ENCODE data around the gene TOR1B. TPM values are rescaled to one million over a fixed set of nuclear protein-coding genes. Genes with fewer than 3 reads are reported as not detected.

Gene TOR1B
- total RNA-seq, 1 experiment from 2014 or later, result 19.0 TPM

DNA sequence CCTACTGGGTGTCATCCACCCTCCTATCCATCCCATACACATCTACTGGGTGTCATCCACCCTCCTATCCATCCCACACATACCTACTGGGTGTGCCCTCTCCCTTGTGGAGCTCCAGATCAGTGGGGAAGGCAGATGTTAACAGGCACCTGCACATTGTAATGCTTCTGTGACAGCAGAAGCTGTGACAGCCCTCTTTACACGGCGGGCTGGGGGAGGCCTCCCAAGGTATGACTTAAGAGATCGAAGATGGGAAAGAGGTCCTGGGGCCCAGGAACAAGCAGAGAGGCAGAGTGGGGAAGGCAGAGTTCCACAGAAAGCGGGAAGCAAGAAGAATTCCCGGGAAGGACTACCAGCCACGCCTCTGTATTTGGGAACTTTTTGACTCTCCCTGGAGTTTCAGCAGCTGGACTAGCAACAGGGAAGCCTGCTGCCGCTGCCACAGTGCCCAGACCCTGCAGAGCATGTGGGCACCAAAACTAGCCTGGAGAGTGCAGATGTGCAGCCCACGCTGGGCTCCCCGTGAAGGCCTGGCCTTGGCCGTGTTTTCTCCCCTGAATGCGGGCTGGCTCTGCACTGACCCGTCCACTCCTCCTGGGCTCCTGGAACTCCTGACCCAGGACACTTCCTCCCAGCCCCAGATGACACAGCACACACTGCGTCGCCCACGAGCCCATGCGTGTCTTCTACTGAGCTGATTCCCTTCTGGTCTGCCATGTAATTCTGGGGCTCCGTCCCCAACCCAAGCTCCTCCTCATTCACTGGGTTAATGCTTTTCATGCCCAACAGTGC, 11.6 kb downstream of the TOR1B start:
- TF ChIP-seq CTCF (IDR thresholded peaks at IDR 0.05 in 2 of 3, conservative IDR thresholded peaks at IDR 0.05 in 1 of 3; ENCODE audit: borderline replicate concordance in 1 of 3, insufficient read depth in 1 of 3, low read depth in 2 of 3, low read length in 2 of 3) (no peak), YY1 (IDR thresholded peaks at IDR 0.05; ENCODE audit: extremely low read depth, insufficient replicate concordance, low read depth, low read length) (no peak), TCF7L2 (IDR thresholded peaks at IDR 0.05; ENCODE audit: borderline replicate concordance, extremely low read depth, insufficient read depth, insufficient read length) (no peak), SRF (IDR thresholded peaks at IDR 0.05; ENCODE audit: low read depth) (no peak), ZFX (IDR thresholded peaks at IDR 0.05) (no peak), SIN3A (IDR thresholded peaks at IDR 0.05; ENCODE audit: low read depth) (no peak), EGR1 (IDR thresholded peaks at IDR 0.05; ENCODE audit: low read depth) (no peak), ZNF274 (IDR thresholded peaks at IDR 0.05; ENCODE audit: low read depth, low read length) (no peak), EZH2 (IDR thresholded peaks at IDR 0.05) (no peak), CBX3 (IDR thresholded peaks at IDR 0.05; ENCODE audit: low read depth) (no peak), ZBTB33 (IDR thresholded peaks at IDR 0.05; ENCODE audit: extremely low read depth, insufficient replicate concordance, low read length) (no peak), RAD21 (IDR thresholded peaks at IDR 0.05; ENCODE audit: low read depth) (no peak)
- TF ChIP-seq, protein P1, sequence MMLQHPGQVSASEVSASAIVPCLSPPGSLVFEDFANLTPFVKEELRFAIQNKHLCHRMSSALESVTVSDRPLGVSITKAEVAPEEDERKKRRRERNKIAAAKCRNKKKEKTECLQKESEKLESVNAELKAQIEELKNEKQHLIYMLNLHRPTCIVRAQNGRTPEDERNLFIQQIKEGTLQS (IDR thresholded peaks at IDR 0.05), result no peak
- TF ChIP-seq, protein P2, sequence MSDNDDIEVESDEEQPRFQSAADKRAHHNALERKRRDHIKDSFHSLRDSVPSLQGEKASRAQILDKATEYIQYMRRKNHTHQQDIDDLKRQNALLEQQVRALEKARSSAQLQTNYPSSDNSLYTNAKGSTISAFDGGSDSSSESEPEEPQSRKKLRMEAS (IDR thresholded peaks at IDR 0.05), result no peak
- Histone ChIP-seq H3K9ac (ENCODE audit: low read length) (no peak overlapping the region), H3K27me3 (ENCODE audit: insufficient read depth, low read length) (no peaks in the 10 kb centered on the region), H3K9me3 (ENCODE audit: control insufficient read depth in 1 of 2, insufficient read depth in 1 of 2, low read depth in 1 of 2, low read length in 2 of 2) (no peaks in the 10 kb centered on the region), H2AFZ (ENCODE audit: low read depth, low read length, poor library complexity, severe bottlenecking) (no peak overlapping the region), H3K4me3 (replicated peaks in 1 of 2; ENCODE audit: low read depth in 1 of 2, low read length in 2 of 2) (no peak overlapping the region), H3K4me2 (ENCODE audit: low read length) (no peak overlapping the region), H3K9me2 (ENCODE audit: insufficient read depth) (no peaks in the 10 kb centered on the region), H3K36me3 (ENCODE audit: control insufficient read depth in 1 of 2, insufficient read depth in 2 of 2, low read length in 2 of 2) (peaks cover 12 to 17% of the 10 kb centered on the region in 2 experiments; a peak in 3 of 4 replicates), H3K4me1 (ENCODE audit: control insufficient read depth in 1 of 2, insufficient read depth in 2 of 2, low read length in 2 of 2) (no peaks in the 10 kb centered on the region), H3K79me2 (ENCODE audit: insufficient read depth, low read length) (no peaks in the 10 kb centered on the region), H4K20me1 (ENCODE audit: insufficient read depth) (0 out of 2 replicates have a peak, but pooled peaks cover 3% of the 10 kb centered on the region), H3K27ac (ENCODE audit: low read depth, low read length) (no peak overlapping the region)
- ChIA-PET CTCF (no interaction called here), POLR2A (no interaction called here), RAD21 (ENCODE audit: low non-redundant PET in 1 of 2, low total read pairs in 2 of 2, uncharacterized antibody in 2 of 2, unreplicated experiment in 2 of 2) (no interaction called here)
- intact Hi-C loops (cut with micrococcal nuclease), result no loop called here
- ATAC-seq (no peak), DNase-seq (ENCODE audit: low read depth, low spot score) (no peak)
- BruUV-seq (replicated peaks), result no TSS peak
